Tibial nerve (tissue), 3 donors: ENCODE results near the gene MNT.

Experiments used
- POLR2A ChIP-seq, 2 donors: fragments of 450-650 bp; IDR thresholded peaks; one replicate each; pipeline ENCODE4 v1.6.1; 2017; ENCODE audit warnings: antibody characterized with exemption in 2 of 2, mild to moderate bottlenecking in 2 of 2, moderate library complexity in 2 of 2
- TF ChIP-seq, protein P1 (sequence below), 5 experiments: fragments of 200-600 bp in 3 of 5; fragments of 450-650 bp in 2 of 5; sonication (generic) in 3 of 5; IDR thresholded peaks; one replicate each; pipeline ENCODE4 v1.5.1; 2016 to 2019; ENCODE audit warnings: antibody characterized with exemption in 5 of 5, mild to moderate bottlenecking in 3 of 5, moderate library complexity in 2 of 5

DNA sequence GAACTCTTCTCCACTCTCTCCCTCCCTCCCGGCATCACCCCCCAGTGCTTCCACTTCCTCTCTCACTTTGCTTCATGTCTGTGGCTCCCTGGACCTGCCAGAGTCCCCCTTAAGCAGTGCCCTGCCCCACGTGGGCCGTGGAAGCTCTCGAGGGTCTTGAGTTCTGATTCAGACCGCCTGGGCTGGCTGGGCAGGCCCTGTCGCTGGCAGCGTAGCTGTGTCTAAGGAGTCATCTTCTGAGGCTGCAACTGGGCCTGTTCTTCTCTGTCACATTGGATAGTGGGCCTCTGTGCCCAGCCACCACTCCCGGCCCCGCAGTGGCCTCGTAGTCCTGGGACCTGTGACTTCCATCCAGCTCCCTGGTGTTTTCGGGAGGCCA, 30.7 kb downstream of the MNT start:
- TF ChIP-seq, protein P1, sequence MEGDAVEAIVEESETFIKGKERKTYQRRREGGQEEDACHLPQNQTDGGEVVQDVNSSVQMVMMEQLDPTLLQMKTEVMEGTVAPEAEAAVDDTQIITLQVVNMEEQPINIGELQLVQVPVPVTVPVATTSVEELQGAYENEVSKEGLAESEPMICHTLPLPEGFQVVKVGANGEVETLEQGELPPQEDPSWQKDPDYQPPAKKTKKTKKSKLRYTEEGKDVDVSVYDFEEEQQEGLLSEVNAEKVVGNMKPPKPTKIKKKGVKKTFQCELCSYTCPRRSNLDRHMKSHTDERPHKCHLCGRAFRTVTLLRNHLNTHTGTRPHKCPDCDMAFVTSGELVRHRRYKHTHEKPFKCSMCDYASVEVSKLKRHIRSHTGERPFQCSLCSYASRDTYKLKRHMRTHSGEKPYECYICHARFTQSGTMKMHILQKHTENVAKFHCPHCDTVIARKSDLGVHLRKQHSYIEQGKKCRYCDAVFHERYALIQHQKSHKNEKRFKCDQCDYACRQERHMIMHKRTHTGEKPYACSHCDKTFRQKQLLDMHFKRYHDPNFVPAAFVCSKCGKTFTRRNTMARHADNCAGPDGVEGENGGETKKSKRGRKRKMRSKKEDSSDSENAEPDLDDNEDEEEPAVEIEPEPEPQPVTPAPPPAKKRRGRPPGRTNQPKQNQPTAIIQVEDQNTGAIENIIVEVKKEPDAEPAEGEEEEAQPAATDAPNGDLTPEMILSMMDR (IDR thresholded peaks at IDR 0.05) = no peak
- no peak for TF ChIP-seq POLR2A (IDR thresholded peaks at IDR 0.05)
